Smooth muscle cell (in vitro differentiated cells): ENCODE results near the gene MYH2. TPM values are rescaled to one million over a fixed set of nuclear protein-coding genes. Genes with fewer than 3 reads are reported as not detected.

Experiments used
- DNase-seq: peaks from one replicate; lab custom pipeline; 2025; ENCODE audit not compliant: unreplicated experiment; lab: John Stamatoyannopoulos, UW
- H2AFZ ChIP-seq: fragments of 200-600 bp; sonication (generic); 2 replicates; pipeline ENCODE4 v1.6.0; 2016; ENCODE audit warnings: antibody characterized with exemption, low read depth, mild to moderate bottlenecking
- H3F3A ChIP-seq: fragments of 200-600 bp; sonication (generic); 2 replicates; pipeline ENCODE4 v1.6.0; 2017; ENCODE audit warnings: antibody characterized with exemption, low read depth
- H3K27ac ChIP-seq: fragments of 200-600 bp; sonication (generic); 2 replicates; pipeline ENCODE4 v1.5.1; 2016; ENCODE audit warnings: low read depth, mild to moderate bottlenecking
- H3K27me3 ChIP-seq: fragments of 200-600 bp; sonication (generic); 2 replicates; pipeline ENCODE4 v1.6.1; 2016; ENCODE audit warnings: low read depth, mild to moderate bottlenecking
- H3K36me3 ChIP-seq: fragments of 200-600 bp; sonication (generic); 2 replicates; pipeline ENCODE4 v1.5.1; 2016; ENCODE audit warnings: low read depth
- H3K4me1 ChIP-seq: fragments of 200-600 bp; sonication (generic); 2 replicates; pipeline ENCODE4 v1.5.1; 2016; ENCODE audit warnings: low read depth
- H3K4me2 ChIP-seq: fragments of 200-600 bp; sonication (generic); 2 replicates; pipeline ENCODE4 v1.6.0; 2016; ENCODE audit warnings: mild to moderate bottlenecking
- H3K4me3 ChIP-seq: fragments of 200-600 bp; sonication (generic); 2 replicates; pipeline ENCODE4 v1.5.1; 2016; ENCODE audit warnings: mild to moderate bottlenecking
- H3K79me2 ChIP-seq: fragments of 200-600 bp; sonication (generic); 2 replicates; pipeline ENCODE4 v1.6.0; 2016; ENCODE audit warnings: low read depth, mild to moderate bottlenecking
- H3K9ac ChIP-seq: fragments of 200-600 bp; sonication (generic); 2 replicates; pipeline ENCODE4 v1.6.0; 2016; ENCODE audit warnings: low read depth
- H3K9me3 ChIP-seq: fragments of 200-600 bp; sonication (generic); replicated peaks from 2 replicates; pipeline ENCODE4 v1.5.1; 2016; ENCODE audit warnings: low read depth
- H4K20me1 ChIP-seq: fragments of 200-600 bp; sonication (generic); 2 replicates; pipeline ENCODE4 v1.6.0; 2016; ENCODE audit warnings: low read depth
- WGBS: methylation state at CpG from one replicate; pipeline ENCODE4 v1.1.7; 2016; ENCODE audit warnings: low lambda C conversion rate; 5-methylcytosine and 5-hydroxymethylcytosine counted together
- polyA plus RNA-seq: library from polyadenylated mRNA; unstranded; fragments of >200 nt; fragmentation: Nextera tagmentation; extraction: Ambion mirVana; gene quantifications from 2 replicates; pipeline ENCODE4 v1.2.1, GENCODE V29; 2016
- total RNA-seq: library from RNA; depleted of rRNA; stranded (reverse); fragments of >200 nt; gene quantifications from 2 replicates; pipeline ENCODE4 v1.2.3, GENCODE V29; 2014
- TF ChIP-seq, protein P1 (sequence below): fragments of 200-600 bp; sonication (generic); IDR thresholded peaks from 2 replicates; pipeline ENCODE4 v1.5.1; 2017; ENCODE audit warnings: borderline replicate concordance, mild to moderate bottlenecking, antibody characterized with exemption; ENCODE audit not compliant: insufficient read depth, poor library complexity, severe bottlenecking

MYH2 gene
- total and polyA plus RNA-seq, 2 experiments from 2014 or later, result not detected

DNA sequence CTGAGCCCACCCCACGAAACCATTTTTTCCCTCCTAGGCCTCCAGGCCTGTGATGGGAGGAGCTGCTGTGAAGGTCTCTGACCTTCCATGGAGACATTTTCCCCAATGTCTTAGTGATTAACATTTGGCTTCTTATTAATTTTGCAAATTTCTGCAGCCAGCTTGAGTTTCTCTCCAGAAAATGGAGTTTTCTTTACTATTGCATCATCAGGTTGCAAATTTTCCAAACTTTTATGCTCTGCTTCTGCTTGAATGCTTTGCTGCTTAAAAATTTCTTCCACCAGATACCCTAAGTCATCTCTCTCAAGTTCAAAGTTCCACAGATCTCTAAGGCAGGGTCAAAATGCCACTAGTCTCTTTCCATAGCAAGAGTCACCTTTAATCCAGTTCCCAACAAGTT, 67.2 kb downstream of the MYH2 start:
- Histone ChIP-seq H2AFZ (no peak overlapping the region), H3K36me3 (no peaks in the 10 kb centered on the region), H3F3A (no peaks in the 10 kb centered on the region), H3K27ac (no peak overlapping the region), H3K4me1 (no peaks in the 10 kb centered on the region), H3K9ac (no peak overlapping the region), H3K9me3 (no peaks in the 10 kb centered on the region), H3K27me3 (no peaks in the 10 kb centered on the region), H3K4me3 (no peak overlapping the region), H3K79me2 (no peaks in the 10 kb centered on the region), H4K20me1 (no peaks in the 10 kb centered on the region), H3K4me2 (no peak overlapping the region)
- WGBS, result 82% methylated on average over 1 of the region's 1 CpG
- DNase-seq, result no peak
- TF ChIP-seq, protein P1, sequence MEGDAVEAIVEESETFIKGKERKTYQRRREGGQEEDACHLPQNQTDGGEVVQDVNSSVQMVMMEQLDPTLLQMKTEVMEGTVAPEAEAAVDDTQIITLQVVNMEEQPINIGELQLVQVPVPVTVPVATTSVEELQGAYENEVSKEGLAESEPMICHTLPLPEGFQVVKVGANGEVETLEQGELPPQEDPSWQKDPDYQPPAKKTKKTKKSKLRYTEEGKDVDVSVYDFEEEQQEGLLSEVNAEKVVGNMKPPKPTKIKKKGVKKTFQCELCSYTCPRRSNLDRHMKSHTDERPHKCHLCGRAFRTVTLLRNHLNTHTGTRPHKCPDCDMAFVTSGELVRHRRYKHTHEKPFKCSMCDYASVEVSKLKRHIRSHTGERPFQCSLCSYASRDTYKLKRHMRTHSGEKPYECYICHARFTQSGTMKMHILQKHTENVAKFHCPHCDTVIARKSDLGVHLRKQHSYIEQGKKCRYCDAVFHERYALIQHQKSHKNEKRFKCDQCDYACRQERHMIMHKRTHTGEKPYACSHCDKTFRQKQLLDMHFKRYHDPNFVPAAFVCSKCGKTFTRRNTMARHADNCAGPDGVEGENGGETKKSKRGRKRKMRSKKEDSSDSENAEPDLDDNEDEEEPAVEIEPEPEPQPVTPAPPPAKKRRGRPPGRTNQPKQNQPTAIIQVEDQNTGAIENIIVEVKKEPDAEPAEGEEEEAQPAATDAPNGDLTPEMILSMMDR, result no peak

DNA sequence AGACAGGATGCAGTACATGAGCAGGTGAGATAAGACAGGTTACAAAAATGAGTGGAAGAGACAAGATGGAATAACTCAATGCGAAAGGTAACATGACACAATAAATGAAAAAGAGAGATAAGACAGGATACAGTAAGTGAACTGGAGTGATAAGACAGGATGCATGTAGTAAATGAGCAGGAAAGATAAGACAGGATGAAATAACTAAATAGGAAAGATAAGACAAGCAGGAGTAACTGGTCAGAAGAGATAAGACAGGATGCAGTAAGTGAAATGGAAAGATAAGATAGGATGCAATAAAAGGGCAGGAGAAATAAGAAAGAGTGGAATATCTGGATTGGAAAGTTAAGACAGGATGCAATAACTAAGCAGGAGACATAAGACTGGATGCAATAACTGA, 71.8 kb downstream of the MYH2 start:
- Histone ChIP-seq H3K36me3 (no peaks in the 10 kb centered on the region), H3K79me2 (no peaks in the 10 kb centered on the region), H2AFZ (no peak overlapping the region), H3K4me2 (no peak overlapping the region), H3K9me3 (no peaks in the 10 kb centered on the region), H3K27ac (no peak overlapping the region), H4K20me1 (no peaks in the 10 kb centered on the region), H3K4me1 (no peaks in the 10 kb centered on the region), H3F3A (no peaks in the 10 kb centered on the region), H3K9ac (no peak overlapping the region), H3K4me3 (no peak overlapping the region), H3K27me3 (peaks cover 3% of the 10 kb centered on the region)
- TF ChIP-seq, protein P1, result no peak
- DNase-seq, result no peak
- 63% methylated on average over 1 of the region's 1 CpG for WGBS

DNA sequence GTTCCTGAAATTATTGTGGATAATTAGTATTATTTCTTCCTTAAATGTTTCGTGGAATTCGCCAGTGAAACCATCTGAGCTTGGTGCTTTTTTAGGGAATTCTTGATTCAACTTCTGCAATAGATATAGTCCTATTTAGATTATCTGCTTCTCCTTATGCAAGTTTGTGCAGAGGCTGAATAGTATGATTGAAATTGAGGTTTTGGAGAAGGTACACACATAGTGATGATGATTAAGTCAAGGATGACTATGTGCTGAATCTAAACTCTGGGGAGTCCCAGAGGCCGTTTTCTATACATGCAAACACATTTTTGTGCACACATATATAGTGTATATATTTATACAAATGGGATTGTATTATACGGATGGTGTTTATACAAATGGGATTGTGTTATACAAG, 74.9 kb downstream of the MYH2 start:
- TF ChIP-seq, protein P1, result no peak
- Histone ChIP-seq H3K27ac (no peak overlapping the region), H3K4me3 (no peak overlapping the region), H4K20me1 (no peaks in the 10 kb centered on the region), H3F3A (no peaks in the 10 kb centered on the region), H3K9me3 (no peaks in the 10 kb centered on the region), H3K79me2 (no peaks in the 10 kb centered on the region), H3K4me2 (no peak overlapping the region), H3K4me1 (no peaks in the 10 kb centered on the region), H3K36me3 (no peaks in the 10 kb centered on the region), H3K27me3 (peaks cover 3% of the 10 kb centered on the region), H2AFZ (no peak overlapping the region), H3K9ac (no peak overlapping the region)
- no peak for DNase-seq
- WGBS, result 93% methylated on average over 4 of the region's 4 CpGs

DNA sequence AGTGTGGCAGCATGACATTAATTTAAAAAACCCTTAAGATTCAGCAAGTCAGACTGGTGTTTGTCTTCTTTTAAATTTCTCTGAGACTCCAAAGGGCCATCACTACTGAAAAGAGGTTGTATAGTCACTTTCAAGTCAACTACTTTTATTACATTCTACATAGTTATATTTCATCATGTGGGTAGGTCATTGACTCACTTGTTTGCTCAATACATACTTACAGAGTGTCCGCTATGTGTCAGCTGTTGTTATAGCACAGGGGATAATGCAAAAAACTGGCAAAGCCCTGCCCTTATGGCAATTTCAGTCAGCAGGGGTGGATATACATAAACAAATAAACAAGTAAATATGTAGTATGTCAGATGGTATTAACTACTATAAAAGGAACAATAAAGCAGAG, 77.6 kb downstream of the MYH2 start:
- Histone ChIP-seq H4K20me1 (no peaks in the 10 kb centered on the region), H2AFZ (no peak overlapping the region), H3K4me3 (no peak overlapping the region), H3F3A (no peaks in the 10 kb centered on the region), H3K9ac (no peak overlapping the region), H3K4me2 (no peak overlapping the region), H3K27ac (no peak overlapping the region), H3K9me3 (no peaks in the 10 kb centered on the region), H3K27me3 (peaks cover 3% of the 10 kb centered on the region), H3K4me1 (no peaks in the 10 kb centered on the region), H3K36me3 (no peaks in the 10 kb centered on the region), H3K79me2 (no peaks in the 10 kb centered on the region)
- WGBS, result 86% methylated on average over 1 of the region's 1 CpG
- TF ChIP-seq, protein P1, result no peak
- DNase-seq, result no peak
